K562 (cell line): ENCODE measurements around the gene ORC3. TPM values are rescaled to one million over a fixed set of nuclear protein-coding genes. Genes with fewer than 3 reads are reported as not detected.

Source experiments
- ATF7 ChIP-seq: fragments of 450-650 bp; IDR thresholded peaks from 2 replicates; pipeline ENCODE4 v1.7.1; 2014; ENCODE audit warnings: mild to moderate bottlenecking, moderate library complexity
- CBX3 ChIP-seq, 2 experiments: IDR thresholded peaks; 1 replicate in 1 of 2; 2 replicates in 1 of 2; pipeline ENCODE4 v1.6.1; 2012; ENCODE audit warnings: inconsistent platforms in 2 of 2, low read length in 2 of 2, borderline replicate concordance in 1 of 2, control low read depth in 1 of 2
- CREB1 ChIP-seq, 2 experiments: sonication (generic) in 1 of 2; formaldehyde crosslinking in 1 of 2; IDR thresholded peaks; 2 replicates each; pipeline versions ENCODE4 v1.6.1 to v1.8.0; 2012 to 2022; ENCODE audit warnings: inconsistent platforms in 1 of 2, mild to moderate bottlenecking in 1 of 2, missing genetic modification reagents in 1 of 2, moderate library complexity in 1 of 2
- CREBBP ChIP-seq: IDR thresholded peaks from one replicate; pipeline ENCODE4 v1.6.1; 2012; ENCODE audit warnings: low read depth, mild to moderate bottlenecking, control low read depth, inconsistent platforms, low read length
- CREM ChIP-seq: IDR thresholded peaks from 2 replicates; pipeline ENCODE4 v1.6.1; 2014; ENCODE audit warnings: antibody characterized with exemption, low read depth
- ELF1 ChIP-seq: fragments of 200-800 bp; sonication (Bioruptor generic); IDR thresholded peaks from 2 replicates; pipeline ENCODE4 v1.6.1; 2016; ENCODE audit warnings: missing genetic modification characterization, missing compliant biosample characterization
- GABPA ChIP-seq: fragments of 200-800 bp; sonication (Bioruptor generic); conservative IDR thresholded peaks from 2 replicates; pipeline ENCODE4 v1.6.1; 2016; ENCODE audit warnings: low read depth, missing genetic modification characterization, missing compliant biosample characterization
- KDM2B ChIP-seq: fragments of 250-450 bp; sonication (Bioruptor Pico); IDR thresholded peaks from 2 replicates; pipeline ENCODE4 v1.8.0; 2021; ENCODE audit warnings: mild to moderate bottlenecking, moderate library complexity
- KDM5B ChIP-seq: fragments of 200-600 bp; sonication (generic); IDR thresholded peaks from 2 replicates; pipeline ENCODE4 v1.6.1; 2012; ENCODE audit warnings: low read depth, mild to moderate bottlenecking, moderate library complexity, low read length, control low read depth, inconsistent platforms; ENCODE audit not compliant: insufficient replicate concordance
- KHSRP ChIP-seq: fragments of 450-650 bp; IDR thresholded peaks from 2 replicates; pipeline ENCODE4 v1.6.1; 2017
- MAFG ChIP-seq: fragments of 450-650 bp; conservative IDR thresholded peaks from 2 replicates; pipeline ENCODE4 v1.6.1; 2016; ENCODE audit warnings: missing genetic modification characterization, missing compliant biosample characterization
- MYC ChIP-seq, 2 experiments: fragments of 250-450 bp in 1 of 2; sonication (Bioruptor Pico) in 1 of 2; IDR thresholded peaks; 2 replicates each; pipeline versions ENCODE4 v1.5.1 to v1.6.1; 2012 to 2021; ENCODE audit warnings: low read depth in 2 of 2, borderline replicate concordance in 1 of 2, improper control_type of control experiment in 1 of 2, low read length in 1 of 2, mild to moderate bottlenecking in 1 of 2, moderate library complexity in 1 of 2
- MYNN ChIP-seq, 2 experiments: sonication (generic); formaldehyde crosslinking in 1 of 2; IDR thresholded peaks; 2 replicates each; pipeline versions ENCODE4 v1.5.0 to v1.6.1; 2016 to 2020; ENCODE audit warnings: antibody characterized with exemption in 1 of 2, missing genetic modification reagents in 1 of 2
- NFIC ChIP-seq: fragments of 450-650 bp; IDR thresholded peaks from 2 replicates; pipeline ENCODE4 v1.6.1; 2017; ENCODE audit warnings: mild to moderate bottlenecking, inconsistent platforms
- NFYB ChIP-seq: IDR thresholded peaks from 2 replicates; pipeline ENCODE4 v1.6.1; 2011; ENCODE audit warnings: mild to moderate bottlenecking, moderate library complexity; ENCODE audit not compliant: insufficient read length; ENCODE audit errors: extremely low read depth
- NR1H2 ChIP-seq: sonication (generic); formaldehyde crosslinking; IDR thresholded peaks from 2 replicates; pipeline ENCODE4 v1.4.0; 2020; ENCODE audit warnings: mild to moderate bottlenecking, missing genetic modification reagents
- SUPT5H ChIP-seq: fragments of 450-650 bp; IDR thresholded peaks from 2 replicates; pipeline ENCODE4 v1.6.1; 2016
- TAF9B ChIP-seq: fragments of 450-650 bp; IDR thresholded peaks from 2 replicates; pipeline ENCODE4 v1.6.1; 2018; ENCODE audit warnings: mild to moderate bottlenecking; ENCODE audit not compliant: partially characterized antibody
- TEAD2 ChIP-seq: fragments of 450-650 bp; IDR thresholded peaks from 2 replicates; pipeline ENCODE4 v1.6.1; 2016; ENCODE audit warnings: missing genetic modification characterization, control low read depth, missing compliant biosample characterization
- THAP12 ChIP-seq: fragments of 250-450 bp; sonication (Bioruptor Pico); IDR thresholded peaks from 2 replicates; pipeline ENCODE4 v1.9.0; 2021; ENCODE audit warnings: mild to moderate bottlenecking, inconsistent platforms
- USF1 ChIP-seq: sonication (generic); formaldehyde crosslinking; IDR thresholded peaks from 2 replicates; pipeline ENCODE4 v1.9.0; 2022; ENCODE audit warnings: mild to moderate bottlenecking, missing genetic modification reagents
- ZNF695 ChIP-seq: fragments of 450-650 bp; formaldehyde crosslinking; IDR thresholded peaks from 2 replicates; pipeline ENCODE4 v1.4.0; 2020; ENCODE audit warnings: mild to moderate bottlenecking, moderate library complexity
- polyA plus RNA-seq, 8 experiments: library from polyadenylated mRNA; depleted of rRNA in 4 of 8; stranded (reverse) in 5 of 8; unstranded in 3 of 8; fragments of >200 nt; fragmentation: Nextera tagmentation in 2 of 8; fragmentation: Illumina TruSeq in 1 of 8; extraction: Ambion mirVana in 2 of 8; extraction: Trizol in 1 of 8; gene quantifications; 2 replicates each; pipeline versions ENCODE4 v1.2.1 to v1.2.3, GENCODE V29; 2011 to 2014; ENCODE audit warnings: inconsistent platforms in 1 of 8, missing spikeins in 1 of 8
- total RNA-seq, 7 experiments: library from RNA; depleted of rRNA in 6 of 7; stranded (reverse); fragments of >200 nt in 6 of 7; fragmentation: Illumina TruSeq in 2 of 7; extraction: Trizol in 2 of 7; gene quantifications; 2 replicates each; pipeline versions ENCODE4 v1.2.1 to v1.2.3, GENCODE V29; 2011 to 2021; ENCODE audit warnings: low replicate concordance in 1 of 7
- TF ChIP-seq, protein P1 (sequence below): sonication (generic); formaldehyde crosslinking; IDR thresholded peaks from 2 replicates; pipeline ENCODE4 v1.8.1; 2023; ENCODE audit warnings: mild to moderate bottlenecking, missing genetic modification reagents

The ORC3 gene
- total and polyA plus RNA-seq, 9 of the 15 experiments (the other 6 are each of a cell fraction or from before 2014, with no cell fraction given): 28.8 to 159 (median 74.8) TPM

GRCh38 chr6:87589693-87590416 is at the start of gene ORC3, which contains the start of gene RARS2 (continued):
- TF ChIP-seq ATF7: peak; percentile 79
- TF ChIP-seq TEAD2 (tag): no peak
- TF ChIP-seq, protein P1, sequence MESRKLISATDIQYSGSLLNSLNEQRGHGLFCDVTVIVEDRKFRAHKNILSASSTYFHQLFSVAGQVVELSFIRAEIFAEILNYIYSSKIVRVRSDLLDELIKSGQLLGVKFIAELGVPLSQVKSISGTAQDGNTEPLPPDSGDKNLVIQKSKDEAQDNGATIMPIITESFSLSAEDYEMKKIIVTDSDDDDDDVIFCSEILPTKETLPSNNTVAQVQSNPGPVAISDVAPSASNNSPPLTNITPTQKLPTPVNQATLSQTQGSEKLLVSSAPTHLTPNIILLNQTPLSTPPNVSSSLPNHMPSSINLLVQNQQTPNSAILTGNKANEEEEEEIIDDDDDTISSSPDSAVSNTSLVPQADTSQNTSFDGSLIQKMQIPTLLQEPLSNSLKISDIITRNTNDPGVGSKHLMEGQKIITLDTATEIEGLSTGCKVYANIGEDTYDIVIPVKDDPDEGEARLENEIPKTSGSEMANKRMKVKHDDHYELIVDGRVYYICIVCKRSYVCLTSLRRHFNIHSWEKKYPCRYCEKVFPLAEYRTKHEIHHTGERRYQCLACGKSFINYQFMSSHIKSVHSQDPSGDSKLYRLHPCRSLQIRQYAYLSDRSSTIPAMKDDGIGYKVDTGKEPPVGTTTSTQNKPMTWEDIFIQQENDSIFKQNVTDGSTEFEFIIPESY (CRISPR knock-in tag): peak; percentile 50
- TF ChIP-seq KDM2B (CRISPR knock-in tag): 0 out of 2 replicates have a peak, but pooled peaks have one; percentile 29
- TF ChIP-seq ZNF695 (CRISPR knock-in tag): no peak
- peak; percentile 87 for TF ChIP-seq NFYB
- TF ChIP-seq TAF9B: peak; percentile 82
- TF ChIP-seq CREM: peak; percentile 85
- TF ChIP-seq MYNN (IDR thresholded peaks at IDR 0.05): peak; percentile 52; the same call in 1 of the 2 replicates
- TF ChIP-seq MYNN (CRISPR knock-in tag; IDR thresholded peaks at IDR 0.05): no peak
- TF ChIP-seq CBX3 (IDR thresholded peaks at IDR 0.05; ENCODE audit: borderline replicate concordance in 1 of 2, low read length in 2 of 2): peak in 1 of 2 experiments; percentile 57; a peak in 1 of 3 replicates
- no peak for TF ChIP-seq MAFG (tag)
- TF ChIP-seq THAP12 (CRISPR knock-in tag): peak; percentile 65; the same call in 1 of the 2 replicates
- TF ChIP-seq NFIC: peak; percentile 31; the same call in 1 of the 2 replicates
- TF ChIP-seq MYC (IDR thresholded peaks at IDR 0.05; ENCODE audit: low read depth, low read length): peak; percentile 74
- TF ChIP-seq MYC (CRISPR knock-in tag; IDR thresholded peaks at IDR 0.05; ENCODE audit: borderline replicate concordance, low read depth): peak; percentile 60; the same call in 1 of the 2 replicates
- peak; percentile 92 for TF ChIP-seq ELF1
- peak; percentile 97 for TF ChIP-seq GABPA (tag)
- TF ChIP-seq USF1 (CRISPR knock-in tag): peak; percentile 52; the same call in 1 of the 2 replicates
- TF ChIP-seq CREBBP: no peak
- TF ChIP-seq KHSRP: no peak
- TF ChIP-seq NR1H2: no peak
- peak; percentile 56; the same call in 1 of the 2 replicates for TF ChIP-seq CREB1 (IDR thresholded peaks at IDR 0.05)
- TF ChIP-seq CREB1 (CRISPR knock-in tag; IDR thresholded peaks at IDR 0.05): no peak; the same call in 1 of the 2 replicates
- TF ChIP-seq KDM5B: peak; percentile 96
- TF ChIP-seq SUPT5H: peak; percentile 94
